ENCODE data around the gene CCL17.

- no peak for TF ChIP-seq CTCF (IDR thresholded peaks at IDR 0.05; ENCODE audit: low read depth, low read length, missing input control)
- TF ChIP-seq YY1 (IDR thresholded peaks at IDR 0.05) = no peak
- no peak for TF ChIP-seq REST (IDR thresholded peaks at IDR 0.05)
- TF ChIP-seq ATF3 (IDR thresholded peaks at IDR 0.05) = no peak
- TF ChIP-seq RAD21 (IDR thresholded peaks at IDR 0.05) = no peak
- no peak for TF ChIP-seq MAX (IDR thresholded peaks at IDR 0.05)
- TF ChIP-seq EGR1 (IDR thresholded peaks at IDR 0.05; ENCODE audit: low read depth in 2 of 2) = no peak
- no peak for TF ChIP-seq RXRA (IDR thresholded peaks at IDR 0.05)
- no peak for TF ChIP-seq FOXA1 (IDR thresholded peaks at IDR 0.05)
- TF ChIP-seq, protein P1, sequence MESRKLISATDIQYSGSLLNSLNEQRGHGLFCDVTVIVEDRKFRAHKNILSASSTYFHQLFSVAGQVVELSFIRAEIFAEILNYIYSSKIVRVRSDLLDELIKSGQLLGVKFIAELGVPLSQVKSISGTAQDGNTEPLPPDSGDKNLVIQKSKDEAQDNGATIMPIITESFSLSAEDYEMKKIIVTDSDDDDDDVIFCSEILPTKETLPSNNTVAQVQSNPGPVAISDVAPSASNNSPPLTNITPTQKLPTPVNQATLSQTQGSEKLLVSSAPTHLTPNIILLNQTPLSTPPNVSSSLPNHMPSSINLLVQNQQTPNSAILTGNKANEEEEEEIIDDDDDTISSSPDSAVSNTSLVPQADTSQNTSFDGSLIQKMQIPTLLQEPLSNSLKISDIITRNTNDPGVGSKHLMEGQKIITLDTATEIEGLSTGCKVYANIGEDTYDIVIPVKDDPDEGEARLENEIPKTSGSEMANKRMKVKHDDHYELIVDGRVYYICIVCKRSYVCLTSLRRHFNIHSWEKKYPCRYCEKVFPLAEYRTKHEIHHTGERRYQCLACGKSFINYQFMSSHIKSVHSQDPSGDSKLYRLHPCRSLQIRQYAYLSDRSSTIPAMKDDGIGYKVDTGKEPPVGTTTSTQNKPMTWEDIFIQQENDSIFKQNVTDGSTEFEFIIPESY (IDR thresholded peaks at IDR 0.05) = no peak
- TF ChIP-seq GABPA (IDR thresholded peaks at IDR 0.05 in 1 of 2, conservative IDR thresholded peaks at IDR 0.05 in 1 of 2) = no peak
These were observed 28.2 kb upstream of the CCL17 start for GRCh38 chr16:57376313-57376818.
